OCI-LY1 (cell line): ENCODE data around the gene DHX58.

Source experiments
- H2AFZ ChIP-seq: fragments of 200-600 bp; sonication (generic), shearing (Covaris generic); 2 replicates; pipeline ENCODE4 v1.6.0; 2014; ENCODE audit warnings: antibody characterized with exemption, mild to moderate bottlenecking, low read length
- H3F3A ChIP-seq: fragments of 200-600 bp; sonication (generic), shearing (Covaris generic); 2 replicates; pipeline ENCODE4 v1.6.0; 2014; ENCODE audit warnings: mild to moderate bottlenecking, antibody characterized with exemption, low read length, moderate library complexity; ENCODE audit not compliant: insufficient read depth
- H3K27ac ChIP-seq: fragments of 200-600 bp; sonication (generic); 2 replicates; pipeline ENCODE4 v1.5.1; 2014; ENCODE audit warnings: low read length, mixed run types, mild to moderate bottlenecking, low read depth; ENCODE audit not compliant: poor library complexity, severe bottlenecking
- H3K27me3 ChIP-seq: fragments of 200-600 bp; sonication (generic); 2 replicates; pipeline ENCODE4 v1.6.0; 2014; ENCODE audit warnings: antibody characterized with exemption, mild to moderate bottlenecking, low read length, moderate library complexity; ENCODE audit not compliant: insufficient read depth
- H3K36me3 ChIP-seq: fragments of 200-600 bp; sonication (generic); 2 replicates; pipeline ENCODE4 v1.6.1; 2014; ENCODE audit warnings: mild to moderate bottlenecking, antibody characterized with exemption, low read length, moderate library complexity, mixed read lengths; ENCODE audit not compliant: insufficient read depth
- H3K4me1 ChIP-seq: fragments of 200-600 bp; sonication (generic); 2 replicates; pipeline ENCODE4 v1.5.1; 2014; ENCODE audit warnings: mild to moderate bottlenecking, low read length, moderate library complexity; ENCODE audit not compliant: insufficient read depth, severe bottlenecking
- H3K4me2 ChIP-seq: fragments of 200-600 bp; sonication (generic), shearing (Covaris generic); 2 replicates; pipeline ENCODE4 v1.6.1; 2014; ENCODE audit warnings: low read length
- H3K4me3 ChIP-seq: fragments of 200-600 bp; sonication (generic); 2 replicates; pipeline ENCODE4 v1.5.1; 2014; ENCODE audit warnings: low read length, low read depth, mild to moderate bottlenecking, mixed read lengths; ENCODE audit not compliant: poor library complexity, severe bottlenecking
- H3K79me2 ChIP-seq: fragments of 200-600 bp; shearing (Covaris generic); 2 replicates; pipeline ENCODE4 v1.6.1; 2016; ENCODE audit warnings: mixed run types, low read length, mixed read lengths; ENCODE audit not compliant: insufficient read depth
- H3K9ac ChIP-seq: fragments of 200-600 bp; sonication (generic), shearing (Covaris generic); 2 replicates; pipeline ENCODE4 v1.6.1; 2014; ENCODE audit warnings: mild to moderate bottlenecking, low read length, mixed read lengths
- H3K9me2 ChIP-seq: fragments of 200-600 bp; sonication (generic), shearing (Covaris generic); 2 replicates; pipeline ENCODE4 v1.6.1; 2014; ENCODE audit warnings: low read depth, mild to moderate bottlenecking, low read length, mixed read lengths
- H3K9me3 ChIP-seq: fragments of 200-600 bp; shearing (Covaris generic); 2 replicates; pipeline ENCODE4 v1.6.1; 2014; ENCODE audit warnings: low read length, mixed read lengths
- H4K20me1 ChIP-seq: fragments of 200-600 bp; sonication (generic), shearing (Covaris generic); 2 replicates; pipeline ENCODE4 v1.6.0; 2016; ENCODE audit warnings: mild to moderate bottlenecking, low read length; ENCODE audit not compliant: insufficient read depth
- CTCF ChIP-seq: fragments of 200-600 bp; sonication (generic), shearing (Covaris generic); IDR thresholded peaks from 2 replicates; pipeline ENCODE4 v1.5.1; 2017; ENCODE audit warnings: mild to moderate bottlenecking, antibody characterized with exemption, low read length, moderate library complexity, mixed read lengths
- EZH2 ChIP-seq: fragments of 200-600 bp; sonication (generic), shearing (Covaris generic); IDR thresholded peaks from 2 replicates; pipeline ENCODE4 v1.8.0; 2017; ENCODE audit warnings: borderline replicate concordance, mixed run types, mild to moderate bottlenecking, antibody characterized with exemption, low read length, moderate library complexity, mixed read lengths

Gene DHX58

DNA sequence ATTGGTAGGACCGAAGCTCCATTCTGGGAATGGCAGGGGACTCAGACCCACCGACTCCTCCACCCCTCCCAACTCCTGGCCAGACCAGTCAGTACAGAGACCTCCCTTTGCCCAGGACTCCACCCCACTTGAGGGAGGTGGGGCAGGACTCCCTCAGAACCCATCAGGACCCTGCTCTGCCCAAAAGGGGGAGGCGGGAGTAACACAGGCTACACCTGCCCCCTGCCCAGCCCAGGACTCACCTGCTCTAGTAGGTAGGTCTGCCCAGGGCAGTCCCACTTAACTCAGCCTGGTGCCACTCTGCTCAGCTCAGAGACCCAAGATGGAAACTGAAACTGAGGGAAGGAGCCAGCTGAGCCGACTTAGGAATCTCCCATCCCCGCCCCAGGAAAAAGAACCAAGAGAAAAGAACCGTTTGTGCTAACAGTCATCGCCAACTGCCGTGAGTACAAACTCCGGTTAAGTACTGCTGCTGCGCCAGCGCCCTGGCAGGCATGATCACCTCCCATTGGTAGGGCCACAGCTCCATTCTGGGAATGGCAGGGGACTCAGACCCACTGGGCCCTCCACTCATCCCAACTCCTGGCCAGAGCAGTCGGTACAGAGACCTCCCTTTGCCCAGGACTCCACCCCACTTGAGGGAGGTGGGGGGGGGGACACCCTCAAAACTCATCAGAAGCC, 503 bp downstream of the DHX58 start:
- H3K4me3 ChIP-seq = peak overlapping the region; percentile 69
- H3K9ac ChIP-seq = peak overlapping the region; percentile 82

GRCh38 chr17:42111265-42111636, 1.3 kb downstream of the DHX58 start:
- no peak for TF ChIP-seq CTCF
- no peak for TF ChIP-seq EZH2
- no peak overlapping the region for H3K9ac ChIP-seq

More for the DNA sequence above, 503 bp downstream of the DHX58 start:
- H4K20me1 ChIP-seq = no peaks in the 10 kb centered on the region
- H3K36me3 ChIP-seq = peaks cover 21% of the 10 kb centered on the region
- no peak for TF ChIP-seq CTCF
- TF ChIP-seq EZH2 = no peak
- H3K9me3 ChIP-seq = no peaks in the 10 kb centered on the region
- H3K4me1 ChIP-seq = peaks cover 67% of the 10 kb centered on the region
- H3K27me3 ChIP-seq = no peaks in the 10 kb centered on the region
- H3K27ac ChIP-seq = peak overlapping the region; percentile 71
- H3F3A ChIP-seq = no peaks in the 10 kb centered on the region
- H3K9me2 ChIP-seq = no peaks in the 10 kb centered on the region
- peak overlapping the region; percentile 91 for H3K4me2 ChIP-seq
- H2AFZ ChIP-seq = no peak overlapping the region
- no peaks in the 10 kb centered on the region for H3K79me2 ChIP-seq

GRCh38 chr17:42110301-42111264, 1.9 kb downstream of the DHX58 start:
- Histone ChIP-seq H4K20me1 (no peaks in the 10 kb centered on the region), H3K9me2 (no peaks in the 10 kb centered on the region), H3F3A (no peaks in the 10 kb centered on the region), H2AFZ (no peak overlapping the region), H3K4me2 (no peak overlapping the region; the same call in 1 of the 2 replicates), H3K27me3 (no peaks in the 10 kb centered on the region), H3K9me3 (no peaks in the 10 kb centered on the region), H3K27ac (peak overlapping the region; percentile 71), H3K4me1 (peaks cover 54% of the 10 kb centered on the region), H3K9ac (no peak overlapping the region), H3K36me3 (peaks cover 18% of the 10 kb centered on the region), H3K79me2 (no peaks in the 10 kb centered on the region), H3K4me3 (no peak overlapping the region)
- TF ChIP-seq CTCF = no peak
- TF ChIP-seq EZH2 = no peak

More at GRCh38 chr17:42111265-42111636, 1.3 kb downstream of the DHX58 start:
- Histone ChIP-seq H2AFZ (no peak overlapping the region), H3K4me1 (peaks cover 61% of the 10 kb centered on the region), H3K9me2 (no peaks in the 10 kb centered on the region), H3K36me3 (peaks cover 18% of the 10 kb centered on the region), H3K27me3 (no peaks in the 10 kb centered on the region), H3K4me3 (peak overlapping the region; percentile 69), H3K27ac (peak overlapping the region; percentile 71), H4K20me1 (no peaks in the 10 kb centered on the region), H3K9me3 (no peaks in the 10 kb centered on the region), H3F3A (no peaks in the 10 kb centered on the region), H3K79me2 (no peaks in the 10 kb centered on the region), H3K4me2 (peak overlapping the region; percentile 91; the same call in 1 of the 2 replicates)
